Pancreas (tissue), 10 donors: ENCODE results near the gene NKTR. TPM values are rescaled to one million over a fixed set of nuclear protein-coding genes. Genes with fewer than 3 reads are reported as not detected.
"Not testable (repeated sequence)": the region's sequence is repeated elsewhere in the genome, so short reads cannot be mapped to it uniquely, and the experiment has no call there.

ENCODE experiments used
- ATAC-seq, 4 donors: fragments of 200-7000 bp; cut with Tn5 transposase; one replicate each; pipeline versions ENCODE4 v1.8.0 to v1.9.1; 2020; ENCODE audit warnings: mild to moderate bottlenecking in 4 of 4, moderate library complexity in 4 of 4
- DNase-seq, 6 donors: peaks; one replicate each; pipeline ENCODE4 v3.0.0-alpha.2; 2020
- FAIRE-seq: peaks from 2 replicates; lab custom pipeline; 2012; peaks lifted over from hg19 to GRCh38; lab: Jason Lieb, UNC
- H3K27ac ChIP-seq, 4 donors: fragments of 200-600 bp; sonication (generic); 1 replicate in 3 of 4; 2 replicates in 1 of 4; pipeline versions ENCODE4 v1.5.0 to v1.8.0; 2020
- H3K27me3 ChIP-seq, 4 donors: fragments of 200-600 bp; one replicate each; pipeline ENCODE4 v1.8.0; 2021
- H3K36me3 ChIP-seq, 3 donors: fragments of 200-600 bp; sonication (generic) in 1 of 3; one replicate each; pipeline versions ENCODE4 v1.5.0 to v1.8.0; 2020 to 2021
- H3K4me1 ChIP-seq, 3 donors: fragments of 200-600 bp; one replicate each; pipeline ENCODE4 v1.8.0; 2021
- H3K4me3 ChIP-seq, 4 donors: fragments of 200-600 bp; sonication (generic) in 2 of 4; one replicate each; pipeline versions ENCODE4 v1.5.0 to v1.8.0; 2020 to 2021
- H3K9me3 ChIP-seq, 4 donors: fragments of 200-600 bp; one replicate each; pipeline ENCODE4 v1.8.0; 2021
- WGBS, 2 donors: extraction: QIAGEN DNeasy Blood & Tissue Kit; methylation state at CpG; one replicate each; pipeline ENCODE4 v1.1.7; 2013; 5-methylcytosine and 5-hydroxymethylcytosine counted together
- intact Hi-C, 3 donors: fragments of 100-400 bp; cut with DNase I; formaldehyde crosslinking; loops; one replicate each; pipeline versions ENCODE4 v1.11.1 to v1.14.2; 2022
- polyA plus RNA-seq, 2 donors: library from polyadenylated mRNA; stranded (reverse); fragments of 200-250 nt; gene quantifications; one replicate each; pipeline ENCODE4 v1.2.3, GENCODE V29; 2013
- total RNA-seq, 6 donors: library from RNA; stranded (reverse); fragmentation: NEBNext Ultra II Directional in 4 of 6; extraction: Animal tissue kit (Norgen Biotek cat#: 25700) in 4 of 6; gene quantifications; one replicate each; pipeline versions ENCODE4 v1.2.1 to v1.2.4, GENCODE V29; 2021 to 2023
- TF ChIP-seq, protein P1 (sequence below), 4 donors: fragments of 200-600 bp; sonication (generic) in 3 of 4; IDR thresholded peaks; one replicate each; pipeline versions ENCODE4 v1.5.0 to v1.8.0; 2021; ENCODE audit warnings: antibody characterized with exemption in 4 of 4
- donor health status: healthy with polysubstance abuse.
- donor health status: DM: no; HTN: no; CAD: no; lungs with moderate emphysema.
- donor health status: DM: no; HTN: no; CAD: no.
- donor health status: control.
- donor health status: control.
- donor health status: Bipolar disorder and iron deficiency.
- donor health status: DM: yes; HTN: yes; CAD: no.
- donor health status: DM: no; HTN: no; CAD: no.
- donor health status: DM: no; HTN: no; CAD: no.
- donor health status: DM: yes; HTN: yes; CAD: no.

NKTR gene
- total RNA-seq = 10 to 100 TPM; 15.5 to 42.0 (median 33.0) TPM
- 10 to 100 TPM; 27.9 to 46.8 TPM for polyA plus RNA-seq

DNA sequence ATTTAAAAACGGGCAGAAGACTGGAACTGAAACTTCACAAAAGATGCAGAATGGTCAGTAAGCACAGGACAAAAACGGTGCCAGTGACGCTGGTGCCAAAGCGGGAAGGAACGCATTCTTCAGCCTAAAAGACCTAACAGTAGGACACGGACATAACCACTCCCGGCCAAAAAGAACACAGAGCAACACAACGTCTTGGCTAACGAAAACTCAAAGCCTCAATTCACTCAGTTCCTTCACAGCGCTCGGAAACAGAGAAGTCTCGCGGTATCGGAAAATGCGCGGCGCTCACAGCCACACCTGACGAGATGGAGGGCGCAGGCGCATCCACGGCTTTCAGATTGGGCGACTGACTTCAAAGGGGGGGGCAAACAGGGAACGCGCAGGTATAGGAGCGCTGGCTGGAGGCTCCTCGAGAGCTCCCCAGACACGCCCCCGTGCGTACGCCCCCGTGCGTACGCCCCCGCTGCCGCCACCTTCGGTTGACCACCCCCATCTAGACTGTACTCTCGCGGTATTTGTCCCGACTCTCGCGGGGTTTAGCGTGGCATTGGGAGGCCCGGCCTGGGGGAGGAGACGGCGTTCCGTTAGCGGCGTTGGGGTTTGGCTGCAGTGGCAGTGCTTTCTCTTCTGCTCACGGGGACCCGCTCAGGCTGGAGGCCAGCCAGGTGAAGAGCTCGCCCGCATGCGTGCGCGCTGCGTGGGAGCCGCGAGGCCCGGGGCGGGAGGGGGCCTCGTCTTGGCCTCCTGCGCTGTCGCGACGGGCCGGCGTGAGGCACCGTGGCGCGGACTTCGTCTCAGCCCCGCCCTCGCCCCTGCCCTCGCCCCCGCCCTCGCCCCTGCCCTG lies at the start of gene NKTR:
TSS of gene NKTR (plus strand) at position 576 of the 847 bp plus-strand sequence. CDS start 321 bp downstream, outside the sequence.
- no peaks in the 10 kb centered on the region for H3K36me3 ChIP-seq
- ATAC-seq (peak; percentile 93 to 95 (median 94)), FAIRE-seq (peak; percentile 59), DNase-seq (peak; percentile 98 to 100 (median 100))
- TF ChIP-seq, protein P1, sequence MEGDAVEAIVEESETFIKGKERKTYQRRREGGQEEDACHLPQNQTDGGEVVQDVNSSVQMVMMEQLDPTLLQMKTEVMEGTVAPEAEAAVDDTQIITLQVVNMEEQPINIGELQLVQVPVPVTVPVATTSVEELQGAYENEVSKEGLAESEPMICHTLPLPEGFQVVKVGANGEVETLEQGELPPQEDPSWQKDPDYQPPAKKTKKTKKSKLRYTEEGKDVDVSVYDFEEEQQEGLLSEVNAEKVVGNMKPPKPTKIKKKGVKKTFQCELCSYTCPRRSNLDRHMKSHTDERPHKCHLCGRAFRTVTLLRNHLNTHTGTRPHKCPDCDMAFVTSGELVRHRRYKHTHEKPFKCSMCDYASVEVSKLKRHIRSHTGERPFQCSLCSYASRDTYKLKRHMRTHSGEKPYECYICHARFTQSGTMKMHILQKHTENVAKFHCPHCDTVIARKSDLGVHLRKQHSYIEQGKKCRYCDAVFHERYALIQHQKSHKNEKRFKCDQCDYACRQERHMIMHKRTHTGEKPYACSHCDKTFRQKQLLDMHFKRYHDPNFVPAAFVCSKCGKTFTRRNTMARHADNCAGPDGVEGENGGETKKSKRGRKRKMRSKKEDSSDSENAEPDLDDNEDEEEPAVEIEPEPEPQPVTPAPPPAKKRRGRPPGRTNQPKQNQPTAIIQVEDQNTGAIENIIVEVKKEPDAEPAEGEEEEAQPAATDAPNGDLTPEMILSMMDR (IDR thresholded peaks at IDR 0.05) = peak in 1 of 4 donors; percentile 11
- H3K27ac ChIP-seq = peak within 1 kb of the TSS; percentile 78 to 92 (median 90)
- intact Hi-C loops = no loop called here
- no peaks in the 10 kb centered on the region for H3K9me3 ChIP-seq
- WGBS, 2 donors = 0 to 1% methylated on average over 63 to 76 of the region's 76 CpGs
- H3K4me1 ChIP-seq = peaks cover 0 to 20% (median 2%) of the 10 kb centered on the region in 3 donors
- peak within 1 kb of the TSS; percentile 81 to 97 (median 88) for H3K4me3 ChIP-seq
- no peaks in the 10 kb centered on the region for H3K27me3 ChIP-seq

DNA sequence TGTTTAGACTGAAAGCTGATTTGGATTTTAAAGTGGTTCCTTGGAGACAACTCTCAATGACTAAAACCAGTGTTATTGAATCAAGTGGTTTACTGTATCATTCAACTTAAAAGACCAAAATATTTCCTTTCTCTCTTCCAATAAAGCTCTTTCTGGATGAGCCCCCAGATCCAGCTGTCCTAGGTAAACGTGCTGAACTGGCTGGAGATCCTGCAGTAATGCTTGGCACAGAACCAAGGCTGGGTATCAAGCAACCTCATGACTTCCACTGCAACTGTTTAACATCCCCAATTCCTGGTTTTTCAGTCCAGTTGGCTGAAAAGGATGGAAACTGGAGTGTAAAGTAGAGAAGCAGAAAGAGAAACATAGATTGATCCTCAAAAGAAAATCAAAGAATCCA lies 47.7 kb upstream of the NKTR start:
- Histone ChIP-seq H3K27me3 (no peaks in the 10 kb centered on the region), H3K36me3 (peaks cover 0 to 45% (median 5%) of the 10 kb centered on the region in 3 donors), H3K9me3 (no peaks in the 10 kb centered on the region), H3K4me1 (no peaks in the 10 kb centered on the region), H3K4me3 (no peak overlapping the region), H3K27ac (no peak overlapping the region)
- DNase-seq (no peak), ATAC-seq (no peak), FAIRE-seq (no peak)
- WGBS, 2 donors = 12 to 15% methylated on average over 1 of the region's 1 CpG
- intact Hi-C loops = no loop called here
- TF ChIP-seq, protein P1 (IDR thresholded peaks at IDR 0.05) = no peak

DNA sequence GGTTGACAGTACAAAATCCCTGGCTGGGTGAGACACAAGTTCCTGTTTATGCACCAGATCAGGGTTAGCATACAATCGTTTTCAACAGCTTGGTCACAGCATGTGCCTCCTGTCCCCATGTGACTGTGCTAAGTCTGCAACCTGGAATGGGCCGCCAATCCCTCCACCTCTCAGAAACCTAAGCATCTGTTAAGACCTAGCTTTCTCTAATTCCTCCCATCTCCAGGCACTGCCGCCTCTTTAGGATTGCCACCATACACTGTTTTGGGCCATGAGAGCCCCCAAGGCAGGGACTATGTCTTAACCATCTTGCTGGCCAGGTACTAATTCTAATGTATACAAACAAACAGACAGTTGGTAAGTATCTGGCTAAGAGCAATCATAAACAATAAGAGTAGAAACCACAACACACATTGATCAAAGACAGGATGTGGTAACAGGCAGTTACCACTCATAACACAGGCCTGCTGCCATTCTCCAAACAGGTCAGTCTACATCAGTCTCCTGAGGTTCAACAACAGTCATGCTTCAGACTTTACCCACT lies 44.3 kb upstream of the NKTR start:
- H3K27me3 ChIP-seq = no peaks in the 10 kb centered on the region
- H3K4me1 ChIP-seq = no peaks in the 10 kb centered on the region
- FAIRE-seq = no peak
- no peaks in the 10 kb centered on the region for H3K9me3 ChIP-seq
- no peak for DNase-seq
- TF ChIP-seq, protein P1 (IDR thresholded peaks at IDR 0.05) = no peak
- no peak overlapping the region for H3K4me3 ChIP-seq
- intact Hi-C loops = no loop called here
- H3K27ac ChIP-seq = no peak overlapping the region
- peaks cover 0 to 65% (median 11%) of the 10 kb centered on the region in 3 donors for H3K36me3 ChIP-seq
- ATAC-seq = no peak
- WGBS, 2 donors = 67 to 69% methylated on average over 3 of the region's 3 CpGs

DNA sequence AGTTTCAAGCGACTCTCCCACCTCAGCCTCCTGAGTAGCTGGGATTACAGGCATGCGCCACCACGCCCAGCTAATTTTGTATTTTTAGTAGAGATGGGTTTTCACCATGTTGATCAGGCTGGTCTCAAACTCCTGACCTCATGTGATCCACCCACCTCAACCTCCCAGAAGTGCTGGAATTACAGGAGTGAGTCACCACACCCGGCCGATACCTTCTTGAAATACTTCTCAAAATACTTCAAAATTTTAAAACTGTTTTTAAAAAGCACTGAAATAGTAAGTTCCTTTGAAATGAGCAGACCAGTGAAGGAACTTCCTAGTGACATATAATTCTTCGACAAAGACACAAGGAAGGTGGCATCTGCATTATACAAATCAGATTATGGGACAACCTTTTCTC lies 43.7 kb upstream of the NKTR start:
- H3K9me3 ChIP-seq, H3K4me3 ChIP-seq, ATAC-seq, DNase-seq, FAIRE-seq, H3K27ac ChIP-seq, H3K4me1 ChIP-seq, H3K27me3 ChIP-seq, intact Hi-C loops: not testable (repeated sequence)
- 97% methylated on average over 6 of the region's 6 CpGs for WGBS, 2 donors
- peaks cover 0 to 71% (median 11%) of the 10 kb centered on the region in 3 donors for H3K36me3 ChIP-seq

DNA sequence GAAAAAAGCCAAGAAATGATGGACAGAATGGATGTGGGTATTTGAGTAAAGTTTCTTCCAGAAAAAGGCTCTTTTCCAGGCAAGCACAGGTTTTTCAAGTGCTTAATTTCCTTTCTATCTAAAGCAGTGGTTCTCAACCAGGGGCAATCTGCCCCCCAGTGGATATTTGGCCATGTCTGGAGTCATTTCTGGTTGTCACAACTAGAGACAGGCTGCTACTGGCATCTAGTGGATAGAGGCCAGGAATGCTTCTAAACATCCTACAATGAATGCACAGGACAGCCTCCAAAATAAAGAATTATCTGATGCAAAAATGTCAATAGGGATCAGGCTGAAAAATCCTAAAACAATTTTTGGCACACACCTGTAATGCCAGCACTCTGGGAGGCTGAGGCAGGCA lies 42.6 kb upstream of the NKTR start:
- H3K27me3 ChIP-seq = no peaks in the 10 kb centered on the region
- no peaks in the 10 kb centered on the region for H3K9me3 ChIP-seq
- TF ChIP-seq, protein P1 (IDR thresholded peaks at IDR 0.05) = no peak
- no peaks in the 10 kb centered on the region for H3K4me1 ChIP-seq
- ATAC-seq (no peak), DNase-seq (no peak), FAIRE-seq (no peak)
- H3K4me3 ChIP-seq = no peak overlapping the region
- H3K27ac ChIP-seq = no peak overlapping the region
- peaks cover 0 to 75% (median 13%) of the 10 kb centered on the region in 3 donors for H3K36me3 ChIP-seq
- intact Hi-C loops = no loop called here
